Body of pancreas (tissue), 4 donors: Measurements from ENCODE around the gene CHTOP. TPM values are rescaled to one million over a fixed set of nuclear protein-coding genes. Genes with fewer than 3 reads are reported as not detected.
A peak's percentile ranks its signal among the peaks of the same experiment; 100 is the strongest.

Source experiments
- ATAC-seq: fragments of 150-250 bp; one replicate; pipeline ENCODE4 v1.9.1; 2016
- DNase-seq, 4 donors: peaks; one replicate each; pipeline ENCODE4 v3.0.0-alpha.2; 2019
- H3K27ac ChIP-seq, 4 donors: fragments of 200-600 bp; sonication (generic); 1 replicate in 3 of 4; 2 replicates in 1 of 4; pipeline versions ENCODE4 v1.5.1 to v1.6.1; 2016 to 2019; ENCODE audit warnings: mild to moderate bottlenecking in 1 of 4, mixed read lengths in 1 of 4, moderate library complexity in 1 of 4
- H3K27me3 ChIP-seq, 2 donors: fragments of 200-600 bp; sonication (generic); one replicate each; pipeline ENCODE4 v1.6.0; 2016; ENCODE audit warnings: mild to moderate bottlenecking in 1 of 2
- H3K36me3 ChIP-seq, 2 donors: fragments of 200-600 bp; sonication (generic); replicated peaks in 1 of 2; 2 replicates each; pipeline ENCODE4 v1.5.1; 2016; ENCODE audit warnings: low read depth in 2 of 2; ENCODE audit not compliant: insufficient read depth in 1 of 2
- H3K4me1 ChIP-seq: fragments of 200-600 bp; sonication (generic); one replicate; pipeline ENCODE4 v1.6.0; 2016
- H3K4me3 ChIP-seq, 2 donors: fragments of 200-600 bp; sonication (generic); 1 replicate in 1 of 2; 2 replicates in 1 of 2; pipeline ENCODE4 v1.5.1; 2016 to 2019
- H3K9me3 ChIP-seq, 3 donors: fragments of 200-600 bp; sonication (generic); 1 replicate in 2 of 3; 2 replicates in 1 of 3; pipeline ENCODE4 v1.5.1; 2016
- CTCF ChIP-seq, 7 experiments: fragments of 450-650 bp in 4 of 7; fragments of 200-600 bp in 3 of 7; sonication (generic) in 3 of 7; IDR thresholded peaks; one replicate each; pipeline ENCODE4 v1.5.1; 2016 to 2019; ENCODE audit warnings: antibody characterized with exemption in 7 of 7
- POLR2A ChIP-seq, 3 donors: fragments of 450-650 bp; IDR thresholded peaks; one replicate each; pipeline ENCODE4 v1.6.1; 2016; ENCODE audit warnings: antibody characterized with exemption in 3 of 3, mild to moderate bottlenecking in 2 of 3
- WGBS, 2 donors: methylation state at CpG; one replicate each; pipeline ENCODE4 v1.1.5; 2017; 5-methylcytosine and 5-hydroxymethylcytosine counted together
- intact Hi-C: fragments of 100-400 bp; cut with DNase I; formaldehyde crosslinking; loops from one replicate; pipeline ENCODE4 v1.15.1; 2023
- total RNA-seq, 2 donors: library from RNA; depleted of rRNA; stranded (reverse); fragments of >200 nt; gene quantifications; one replicate each; pipeline ENCODE4 v1.1.0, GENCODE V29; 2016

The CHTOP gene
- total RNA-seq, 2 donors from 2014 or later: 62.3 to 68.0 TPM

- DNase-seq (no peak), ATAC-seq (no peak)
- 75 to 79% methylated on average over 1 of the region's 1 CpG for WGBS, 2 donors
- intact Hi-C loops: loop anchor here (5.0 kb wide), 1 partner anchor 34 kb away; no protein-coding TSS in a partner anchor
- TF ChIP-seq POLR2A (IDR thresholded peaks at IDR 0.05): no peak
- no peak for TF ChIP-seq CTCF (IDR thresholded peaks at IDR 0.05)
- Histone ChIP-seq H3K4me1 (peaks cover 50% of the 10 kb centered on the region), H3K4me3 (no peak overlapping the region), H3K9me3 (no peaks in the 10 kb centered on the region), H3K36me3 (no peaks in the 10 kb centered on the region), H3K27ac (no peak overlapping the region), H3K27me3 (no peaks in the 10 kb centered on the region)
These were observed 22.5 kb upstream of the CHTOP start for GRCh38 chr1:153611356-153611755.

- 13 to 26% methylated on average over 11 of the region's 11 CpGs for WGBS, 2 donors
- intact Hi-C loops: loop anchor here (5.0 kb wide), 1 partner anchor 35 kb away; no protein-coding TSS in a partner anchor
These were observed 21.6 kb upstream of the CHTOP start for GRCh38 chr1:153612111-153612754.

GRCh38 chr1:153612755-153613331 is 21.0 kb upstream of the CHTOP start, which contains the start of gene S100A16:
S100A16 (minus strand) TSS chr1:153613137; CDS start chr1:153608151, 4,986 bp downstream.
- Histone ChIP-seq H3K4me3 (peak within 1 kb of the TSS; percentile 28 to 40), H3K4me1 (peaks cover 65% of the 10 kb centered on the region), H3K27ac (peak within 1 kb of the TSS; percentile 67 to 89 (median 85)), H3K9me3 (no peaks in the 10 kb centered on the region), H3K27me3 (no peaks in the 10 kb centered on the region), H3K36me3 (no peaks in the 10 kb centered on the region)
- no peak for TF ChIP-seq CTCF (IDR thresholded peaks at IDR 0.05)
- TF ChIP-seq POLR2A (IDR thresholded peaks at IDR 0.05): peak; percentile 44 to 82 (median 76)
- ATAC-seq (peak; percentile 76), DNase-seq (peak; percentile 70 to 84 (median 81))
- 13 to 28% methylated on average over 8 to 9 of the region's 9 CpGs for WGBS, 2 donors
- intact Hi-C loops: loop anchor here (5.0 kb wide), 1 partner anchor 36 kb away; no protein-coding TSS in a partner anchor

More at GRCh38 chr1:153612111-153612754, 21.6 kb upstream of the CHTOP start:
- peaks cover 59% of the 10 kb centered on the region for H3K4me1 ChIP-seq
- H3K4me3 ChIP-seq: peak overlapping the region; percentile 28 to 40
- H3K9me3 ChIP-seq: no peaks in the 10 kb centered on the region
- peak overlapping the region; percentile 67 to 89 (median 85) for H3K27ac ChIP-seq
- H3K36me3 ChIP-seq: no peaks in the 10 kb centered on the region
- H3K27me3 ChIP-seq: no peaks in the 10 kb centered on the region
- ATAC-seq: no peak
- TF ChIP-seq CTCF (IDR thresholded peaks at IDR 0.05): no peak
- no peak for TF ChIP-seq POLR2A (IDR thresholded peaks at IDR 0.05)
- DNase-seq: peak in 1 of 4 donors; percentile 35

- peaks cover 61% of the 10 kb centered on the region for H3K4me1 ChIP-seq
- 65 to 72% methylated on average over 4 to 5 of the region's 5 CpGs for WGBS, 2 donors
- H3K36me3 ChIP-seq: no peaks in the 10 kb centered on the region
- TF ChIP-seq POLR2A (IDR thresholded peaks at IDR 0.05): no peak
- TF ChIP-seq CTCF (IDR thresholded peaks at IDR 0.05): no peak
- ATAC-seq (no peak), DNase-seq (no peak)
- no peak overlapping the region for H3K4me3 ChIP-seq
- no peaks in the 10 kb centered on the region for H3K9me3 ChIP-seq
- intact Hi-C loops: loop anchor here (5.0 kb wide), 1 partner anchor 36 kb away; no protein-coding TSS in a partner anchor
- H3K27me3 ChIP-seq: no peaks in the 10 kb centered on the region
- H3K27ac ChIP-seq: peak overlapping the region; percentile 67 to 89 (median 85)
These were observed 20.5 kb upstream of the CHTOP start for GRCh38 chr1:153613406-153613805.
